H1 (cell line): Measurements from ENCODE around the gene TMEM156. TPM values are rescaled to one million over a fixed set of nuclear protein-coding genes. Genes with fewer than 3 reads are reported as not detected.

Experiments used
- CTCF ChIA-PET: fragments of 300-600 bp; sonication (Branson Sonifier 250); formaldehyde crosslinking; loops from one replicate; lab custom pipeline; 2021; ENCODE audit not compliant: partially characterized antibody; lab: Charles Lee
- POLR2A ChIA-PET: fragments of 300-600 bp; sonication (Branson Sonifier 250); formaldehyde crosslinking; loops from one replicate; lab custom pipeline; 2021; ENCODE audit warnings: inconsistent platforms; ENCODE audit not compliant: partially characterized antibody; lab: Charles Lee
- DNase-seq, 2 experiments: peaks; one replicate each; pipeline versions ENCODE4 v3.0.0 to v3.0.0-alpha.2; 2010 to 2022; ENCODE audit warnings: low spot score in 2 of 2, low read depth in 1 of 2, mixed read lengths in 1 of 2
- FAIRE-seq: peaks from 2 replicates; lab custom pipeline; 2011; peaks lifted over from hg19 to GRCh38; lab: Jason Lieb, UNC
- H2AFZ ChIP-seq: 2 replicates; pipeline ENCODE4 v1.8.1; 2012; ENCODE audit warnings: low read length, inconsistent platforms
- H2AK5ac ChIP-seq: 2 replicates; pipeline ENCODE4 v1.6.1; 2013; ENCODE audit warnings: low read depth, low read length
- H2BK120ac ChIP-seq: replicated peaks from 2 replicates; pipeline ENCODE3; 2013; ENCODE audit warnings: low read depth, low read length, inconsistent platforms
- H2BK12ac ChIP-seq: 2 replicates; pipeline ENCODE4 v1.6.1; 2013; ENCODE audit warnings: low read depth, low read length
- H2BK15ac ChIP-seq: 2 replicates; pipeline ENCODE4 v1.6.1; 2013; ENCODE audit warnings: low read length
- H2BK20ac ChIP-seq: 2 replicates; pipeline ENCODE4 v1.6.1; 2013; ENCODE audit warnings: low read length
- H2BK5ac ChIP-seq: 2 replicates; pipeline ENCODE4 v1.6.1; 2013; ENCODE audit warnings: low read depth, low read length
- H3K14ac ChIP-seq: 2 replicates; pipeline ENCODE4 v1.6.1; 2013; ENCODE audit warnings: inconsistent platforms; ENCODE audit not compliant: insufficient read length
- H3K18ac ChIP-seq: 2 replicates; pipeline ENCODE4 v1.6.1; 2013; ENCODE audit warnings: low read length; ENCODE audit errors: extremely low read depth
- H3K23ac ChIP-seq: 2 replicates; pipeline ENCODE4 v1.6.1; 2013; ENCODE audit warnings: inconsistent platforms; ENCODE audit not compliant: insufficient read length
- H3K23me2 ChIP-seq: 2 replicates; pipeline ENCODE4 v1.6.1; 2013; ENCODE audit warnings: low read depth, low read length
- H3K27ac ChIP-seq: 2 replicates; pipeline ENCODE4 v1.6.1; 2011; ENCODE audit warnings: low read depth, low read length, inconsistent platforms
- H3K27me3 ChIP-seq, 4 experiments: replicated peaks in 1 of 4; 1 replicate in 1 of 4; 2 replicates in 3 of 4; pipeline versions ENCODE4 v1.6.1 to v1.8.1; 2011 to 2013; ENCODE audit warnings: low read length in 3 of 4, mild to moderate bottlenecking in 3 of 4, inconsistent platforms in 2 of 4, mixed read lengths in 2 of 4, moderate library complexity in 1 of 4; ENCODE audit not compliant: control insufficient read depth in 3 of 4, insufficient read depth in 3 of 4; ENCODE audit errors: extremely low read depth in 1 of 4
- H3K36me3 ChIP-seq, 4 experiments: 2 replicates each; pipeline versions ENCODE4 v1.6.1 to v1.8.1; 2011 to 2013; ENCODE audit warnings: mild to moderate bottlenecking in 4 of 4, low read length in 3 of 4, moderate library complexity in 2 of 4, control low read depth in 1 of 4, inconsistent platforms in 1 of 4; ENCODE audit not compliant: insufficient read depth in 4 of 4, control insufficient read depth in 2 of 4
- H3K4ac ChIP-seq: replicated peaks from 2 replicates; pipeline ENCODE3; 2013; ENCODE audit warnings: low read length, low read depth, mixed read lengths, inconsistent platforms; ENCODE audit not compliant: insufficient read length
- H3K4me1 ChIP-seq, 4 experiments: replicated peaks in 1 of 4; 1 replicate in 1 of 4; 2 replicates in 3 of 4; pipeline versions ENCODE4 v1.6.1 to v1.8.1; 2011 to 2013; ENCODE audit warnings: low read length in 3 of 4, inconsistent platforms in 2 of 4, mixed read lengths in 1 of 4; ENCODE audit not compliant: insufficient read depth in 4 of 4, control insufficient read depth in 3 of 4
- H3K4me2 ChIP-seq, 2 experiments: 2 replicates each; pipeline versions ENCODE4 v1.6.1 to v1.8.1; 2011 to 2013; ENCODE audit warnings: low read depth in 2 of 2, low read length in 2 of 2, control low read depth in 1 of 2, inconsistent platforms in 1 of 2, mild to moderate bottlenecking in 1 of 2; ENCODE audit not compliant: insufficient read depth in 1 of 2
- H3K4me3 ChIP-seq, 4 experiments: fragments of 200-600, 300-600 bp in 1 of 4; sonication (generic), shearing (Covaris generic), sonication (Bioruptor Twin) in 1 of 4; 2 replicates each; pipeline versions ENCODE4 v1.5.1 to v1.8.1; 2011 to 2016; ENCODE audit warnings: low read length in 4 of 4, low read depth in 3 of 4, control low read depth in 2 of 4, inconsistent platforms in 2 of 4, mild to moderate bottlenecking in 2 of 4, mixed read lengths in 1 of 4, moderate library complexity in 1 of 4; ENCODE audit not compliant: insufficient read depth in 2 of 4; ENCODE audit errors: extremely low read depth in 1 of 4
- H3K56ac ChIP-seq: replicated peaks from 2 replicates; pipeline ENCODE3; 2013; ENCODE audit warnings: low read depth, mild to moderate bottlenecking, mixed read lengths, low read length, inconsistent platforms; ENCODE audit not compliant: insufficient read length
- H3K79me1 ChIP-seq: 2 replicates; pipeline ENCODE4 v1.6.1; 2013; ENCODE audit warnings: low read depth, low read length, control low read depth
- H3K79me2 ChIP-seq, 2 experiments: 2 replicates each; pipeline versions ENCODE4 v1.6.1 to v1.8.1; 2012 to 2013; ENCODE audit warnings: low read length in 2 of 2, mild to moderate bottlenecking in 2 of 2, inconsistent platforms in 1 of 2; ENCODE audit not compliant: insufficient read depth in 2 of 2, control insufficient read depth in 1 of 2
- H3K9ac ChIP-seq, 4 experiments: replicated peaks in 1 of 4; 1 replicate in 1 of 4; 2 replicates in 3 of 4; pipeline versions ENCODE4 v1.6.1 to v1.8.1; 2011 to 2013; ENCODE audit warnings: low read depth in 3 of 4, low read length in 3 of 4, control low read depth in 2 of 4, mild to moderate bottlenecking in 2 of 4, moderate library complexity in 2 of 4, inconsistent platforms in 1 of 4; ENCODE audit errors: extremely low read depth in 1 of 4
- H3K9me3 ChIP-seq, 2 experiments: 2 replicates each; pipeline versions ENCODE4 v1.6.1 to v1.8.1; 2012 to 2013; ENCODE audit warnings: mild to moderate bottlenecking in 2 of 2, moderate library complexity in 2 of 2, control low read depth in 1 of 2, inconsistent platforms in 1 of 2, low read depth in 1 of 2, low read length in 1 of 2, mixed read lengths in 1 of 2; ENCODE audit not compliant: insufficient read depth in 2 of 2
- H4K20me1 ChIP-seq, 2 experiments: replicated peaks in 1 of 2; 2 replicates each; pipeline versions ENCODE3 to v1.8.1; 2011 to 2013; ENCODE audit warnings: inconsistent platforms in 2 of 2, low read length in 2 of 2, mild to moderate bottlenecking in 1 of 2; ENCODE audit not compliant: insufficient read depth in 2 of 2, control insufficient read depth in 1 of 2
- H4K5ac ChIP-seq: 2 replicates; pipeline ENCODE4 v1.6.1; 2013; ENCODE audit warnings: low read length, low read depth, mixed read lengths, inconsistent platforms; ENCODE audit not compliant: insufficient read length
- H4K8ac ChIP-seq: 2 replicates; pipeline ENCODE4 v1.8.0; 2013; ENCODE audit warnings: mild to moderate bottlenecking, moderate library complexity, low read length, inconsistent platforms; ENCODE audit not compliant: insufficient read depth; ENCODE audit errors: extremely low read depth
- H4K91ac ChIP-seq: replicated peaks from 2 replicates; pipeline ENCODE3; 2013; ENCODE audit warnings: low read length, mixed read lengths, inconsistent platforms; ENCODE audit not compliant: insufficient read length
- CBX5 ChIP-seq: fragments of 300-800, 300-1000 bp; sonication (generic); IDR thresholded peaks from 2 replicates; pipeline ENCODE4 v1.7.1; 2016; ENCODE audit warnings: antibody characterized with exemption, low read length, low read depth
- CHD1 ChIP-seq: IDR thresholded peaks from 2 replicates; pipeline ENCODE4 v1.6.1; 2012; ENCODE audit warnings: low read depth, low read length, improper control_type of control experiment
- CTCF ChIP-seq, 3 experiments: IDR thresholded peaks; 1 replicate in 2 of 3; 2 replicates in 1 of 3; pipeline versions ENCODE4 v1.5.1 to v1.6.1; 2011; ENCODE audit warnings: low read length in 3 of 3, mild to moderate bottlenecking in 3 of 3, inconsistent platforms in 2 of 3, low read depth in 1 of 3, moderate library complexity in 1 of 3; ENCODE audit not compliant: insufficient read depth in 1 of 3; ENCODE audit errors: control extremely low read depth in 1 of 3
- HDAC2 ChIP-seq, 2 experiments: fragments of 300-600 bp in 1 of 2; sonication (generic) in 1 of 2; IDR thresholded peaks; 2 replicates each; pipeline ENCODE4 v1.6.1; 2011 to 2012; ENCODE audit warnings: low read depth in 2 of 2, low read length in 2 of 2, mild to moderate bottlenecking in 2 of 2, moderate library complexity in 2 of 2, borderline replicate concordance in 1 of 2, inconsistent platforms in 1 of 2
- JUN ChIP-seq: IDR thresholded peaks from 2 replicates; pipeline ENCODE4 v1.6.1; 2011; ENCODE audit warnings: low read depth, mild to moderate bottlenecking, improper control_type of control experiment, low read length
- MAX ChIP-seq: IDR thresholded peaks from 2 replicates; pipeline ENCODE4 v1.6.1; 2012; ENCODE audit warnings: inconsistent platforms
- PHF8 ChIP-seq: fragments of 200-600 bp; sonication (generic); conservative IDR thresholded peaks from 2 replicates; pipeline ENCODE4 v1.7.1; 2012; ENCODE audit warnings: low read depth, mild to moderate bottlenecking, inconsistent platforms, low read length, moderate library complexity
- RNF2 ChIP-seq: fragments of 200-900, 300-1000 bp; sonication (generic); IDR thresholded peaks from 2 replicates; pipeline ENCODE4 v1.7.1; 2016; ENCODE audit warnings: borderline replicate concordance, low read depth, mild to moderate bottlenecking, antibody characterized with exemption, low read length; ENCODE audit not compliant: poor library complexity, severe bottlenecking; ENCODE audit errors: missing control alignments
- RXRA ChIP-seq: IDR thresholded peaks from 2 replicates; pipeline ENCODE4 v1.6.1; 2011; ENCODE audit warnings: low read depth, mild to moderate bottlenecking, low read length, moderate library complexity; ENCODE audit not compliant: insufficient read depth
- SRF ChIP-seq: IDR thresholded peaks from 2 replicates; pipeline ENCODE4 v1.6.1; 2011; ENCODE audit warnings: mild to moderate bottlenecking, low read depth, low read length, moderate library complexity
- SUZ12 ChIP-seq: fragments of 200-600 bp; sonication (generic); IDR thresholded peaks from 2 replicates; pipeline ENCODE4 v1.6.1; 2012; ENCODE audit warnings: mild to moderate bottlenecking, inconsistent platforms, low read length, moderate library complexity, mixed read lengths
- WGBS, 2 experiments: shearing (Covaris generic) in 1 of 2; methylation state at CpG; one replicate each; pipeline versions ENCODE4 v1.1.6 to v1.1.7; 2013 to 2015; ENCODE audit warnings: low lambda C conversion rate in 2 of 2, mixed read lengths in 2 of 2, inconsistent platforms in 1 of 2, low coverage in 1 of 2, missing lambda C conversion rate in 1 of 2; ENCODE audit not compliant: insufficient replicate concordance in 2 of 2, insufficient coverage in 1 of 2, insufficient read length in 1 of 2; ENCODE audit errors: extremely low coverage in 1 of 2, missing lambda C conversion rate in 1 of 2; 5-methylcytosine and 5-hydroxymethylcytosine counted together
- polyA plus RNA-seq, 7 experiments: library from polyadenylated mRNA; depleted of rRNA in 3 of 7; stranded (reverse) in 5 of 7; unstranded in 2 of 7; fragments of >200 nt in 5 of 7; fragments of 200-250 nt in 2 of 7; gene quantifications; 1 replicate in 5 of 7; 2 replicates in 1 of 7; 4 replicates in 1 of 7; pipeline versions ENCODE4 v1.2.1 to v1.2.3, GENCODE V29; 2011 to 2013; ENCODE audit warnings: missing spikeins in 2 of 7, mixed read lengths in 2 of 7
- total RNA-seq: library from RNA; stranded (reverse); fragmentation: NEBNext Ultra II Directional; extraction: Animal tissue kit (Norgen Biotek cat#: 25700); gene quantifications from 2 replicates; pipeline ENCODE4 v1.2.1, GENCODE V29; 2021

TMEM156 gene
- total and polyA plus RNA-seq, 2 of the 8 experiments (the other 6 are each of a cell fraction or from before 2014, with no cell fraction given) = not detected

GRCh38 chr4:39004758-39005157 is 27.5 kb downstream of the TMEM156 start:
- Histone ChIP-seq H3K4me1 (no peaks in the 10 kb centered on the region), H3K79me2 (no peaks in the 10 kb centered on the region), H3K36me3 (no peaks in the 10 kb centered on the region), H3K9ac (no peak overlapping the region), H4K91ac (no peak overlapping the region), H2AK5ac (no peak overlapping the region), H4K8ac (no peak overlapping the region), H3K23me2 (no peaks in the 10 kb centered on the region), H3K27ac (no peak overlapping the region), H3K4me2 (no peak overlapping the region), H3K14ac (no peak overlapping the region), H2BK12ac (no peak overlapping the region), H2BK5ac (no peak overlapping the region), H3K18ac (no peak overlapping the region), H2BK120ac (no peak overlapping the region), H3K79me1 (no peaks in the 10 kb centered on the region), H3K56ac (no peak overlapping the region), H3K23ac (no peak overlapping the region), H3K9me3 (peaks cover 0 to 3% of the 10 kb centered on the region in 2 experiments; a peak in 1 of 4 replicates), H2AFZ (no peak overlapping the region), H4K20me1 (no peaks in the 10 kb centered on the region), H3K4me3 (no peak overlapping the region), H2BK20ac (no peak overlapping the region), H3K27me3 (no peaks in the 10 kb centered on the region), H2BK15ac (no peak overlapping the region), H3K4ac (no peak overlapping the region), H4K5ac (no peak overlapping the region)
- DNase-seq (no peak), FAIRE-seq (no peak)
- ChIA-PET CTCF (no interaction called here), POLR2A (no interaction called here)
- WGBS, 2 experiments = 87% methylated on average over 2 of the region's 2 CpGs; no CpG with 5 or more reads in 1 of the 2 experiments
- TF ChIP-seq CTCF (IDR thresholded peaks at IDR 0.05; ENCODE audit: control extremely low read depth in 1 of 3, insufficient read depth in 1 of 3, low read depth in 1 of 3, low read length in 3 of 3) (no peak), CHD1 (no peak), PHF8 (no peak), HDAC2 (IDR thresholded peaks at IDR 0.05; ENCODE audit: borderline replicate concordance in 1 of 2, low read depth in 2 of 2, low read length in 2 of 2) (no peak), CBX5 (no peak), MAX (no peak), JUN (no peak), SUZ12 (no peak), RXRA (no peak), SRF (no peak), RNF2 (no peak)
